Measurements from ENCODE around the gene SUPT3H. TPM values are rescaled to one million over a fixed set of nuclear protein-coding genes. Genes with fewer than 3 reads are reported as not detected.

Gene SUPT3H
- total and polyA plus RNA-seq, 2 of the 13 experiments (the other 11 are each of a cell fraction or from before 2014, with no cell fraction given) = 11.9 to 36.1 TPM

DNA sequence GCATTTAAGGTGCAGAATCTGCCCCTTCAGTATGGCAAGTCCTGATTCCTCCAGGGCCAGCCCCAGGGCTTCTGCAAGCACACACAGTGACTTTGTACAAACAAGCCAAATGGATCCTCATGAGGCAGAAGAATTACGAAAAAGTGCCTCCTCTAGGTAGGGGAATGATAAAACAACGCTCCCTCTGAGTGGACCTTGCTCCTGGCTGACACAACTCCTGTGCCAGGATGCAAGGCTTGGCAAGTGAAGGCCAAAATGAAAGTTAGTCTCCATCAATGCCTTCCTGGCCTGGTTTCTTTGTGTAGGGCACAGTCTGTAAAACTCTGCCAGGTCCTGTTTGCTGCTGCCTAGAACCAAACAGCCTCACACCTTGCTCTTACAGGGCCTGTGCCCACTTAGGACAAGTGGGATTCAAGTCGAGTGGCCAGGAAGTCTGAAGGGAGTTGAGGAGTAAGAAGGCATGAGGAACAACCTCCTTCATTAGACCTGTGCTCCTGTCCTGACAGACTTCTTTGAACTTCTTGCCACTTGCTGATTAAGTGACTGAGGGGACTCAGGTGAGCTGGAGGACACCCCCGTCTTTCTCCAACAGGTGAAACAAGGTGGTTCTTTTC, 573.1 kb downstream of the SUPT3H start (continued):
- TF ChIP-seq ZBTB37 (CRISPR knock-in tag; IDR thresholded peaks at IDR 0.05) (no peak), ZNF432 (CRISPR knock-in tag; IDR thresholded peaks at IDR 0.05; ENCODE audit: borderline replicate concordance) (no peak), MTF1 (CRISPR knock-in tag; IDR thresholded peaks at IDR 0.05) (no peak), ZNF777 (CRISPR knock-in tag; IDR thresholded peaks at IDR 0.05) (no peak), GATAD2A (CRISPR knock-in tag; IDR thresholded peaks at IDR 0.05) (no peak), ZNF121 (CRISPR knock-in tag; IDR thresholded peaks at IDR 0.05) (no peak), NRL (CRISPR knock-in tag; IDR thresholded peaks at IDR 0.05; ENCODE audit: borderline replicate concordance) (no peak), KAT8 (CRISPR knock-in tag; IDR thresholded peaks at IDR 0.05) (no peak), RFX5 (IDR thresholded peaks at IDR 0.05; ENCODE audit: low read depth, low read length) (no peak), ZNF660 (CRISPR knock-in tag; IDR thresholded peaks at IDR 0.05; ENCODE audit: borderline replicate concordance, low read depth) (no peak), ZNF644 (CRISPR knock-in tag; IDR thresholded peaks at IDR 0.05; ENCODE audit: low read depth) (0 out of 2 replicates have a peak, but pooled peaks have one; percentile 9), ZNF780A (CRISPR knock-in tag; IDR thresholded peaks at IDR 0.05) (0 out of 2 replicates have a peak, but pooled peaks have one; percentile 30), IKZF5 (CRISPR knock-in tag; IDR thresholded peaks at IDR 0.05) (no peak)

All from HepG2 (cell line).